Fibroblast of gingiva (primary cell): ENCODE measurements around the gene FOXN3.
"Not testable (repeated sequence)": the region's sequence is repeated elsewhere in the genome, so short reads cannot be mapped to it uniquely, and the experiment has no call there.

Source experiments
- DNase-seq: peaks from one replicate; pipeline ENCODE4 v3.0.0-alpha.2; 2011; ENCODE audit warnings: low read depth

The FOXN3 gene

GRCh38 chr14:89303456-89304435 is 113.3 kb downstream of the FOXN3 start:
- peak; percentile 82 for DNase-seq

GRCh38 chr14:89302396-89302950 is 114.6 kb downstream of the FOXN3 start:
- DNase-seq: no peak

DNA sequence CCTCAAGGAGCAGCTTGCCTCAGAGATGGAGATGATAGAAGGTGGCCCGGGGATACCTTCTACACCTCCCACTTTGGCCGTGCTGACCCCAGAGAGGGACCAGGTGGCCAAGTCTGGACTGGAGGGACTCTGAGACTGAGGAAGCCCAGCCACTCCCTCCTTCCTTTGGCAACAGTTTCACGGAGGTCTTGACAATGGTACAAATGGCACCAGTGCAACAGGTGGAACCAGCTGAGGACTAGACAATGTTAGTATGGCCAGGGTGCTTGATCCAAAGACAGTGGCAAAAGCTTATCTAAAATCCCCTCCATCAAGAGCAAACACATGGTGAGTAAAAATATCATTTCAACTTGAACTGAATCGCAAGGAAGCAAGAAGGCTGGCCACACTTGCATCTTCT is 117.4 kb downstream of the FOXN3 start:
- no peak for DNase-seq

DNA sequence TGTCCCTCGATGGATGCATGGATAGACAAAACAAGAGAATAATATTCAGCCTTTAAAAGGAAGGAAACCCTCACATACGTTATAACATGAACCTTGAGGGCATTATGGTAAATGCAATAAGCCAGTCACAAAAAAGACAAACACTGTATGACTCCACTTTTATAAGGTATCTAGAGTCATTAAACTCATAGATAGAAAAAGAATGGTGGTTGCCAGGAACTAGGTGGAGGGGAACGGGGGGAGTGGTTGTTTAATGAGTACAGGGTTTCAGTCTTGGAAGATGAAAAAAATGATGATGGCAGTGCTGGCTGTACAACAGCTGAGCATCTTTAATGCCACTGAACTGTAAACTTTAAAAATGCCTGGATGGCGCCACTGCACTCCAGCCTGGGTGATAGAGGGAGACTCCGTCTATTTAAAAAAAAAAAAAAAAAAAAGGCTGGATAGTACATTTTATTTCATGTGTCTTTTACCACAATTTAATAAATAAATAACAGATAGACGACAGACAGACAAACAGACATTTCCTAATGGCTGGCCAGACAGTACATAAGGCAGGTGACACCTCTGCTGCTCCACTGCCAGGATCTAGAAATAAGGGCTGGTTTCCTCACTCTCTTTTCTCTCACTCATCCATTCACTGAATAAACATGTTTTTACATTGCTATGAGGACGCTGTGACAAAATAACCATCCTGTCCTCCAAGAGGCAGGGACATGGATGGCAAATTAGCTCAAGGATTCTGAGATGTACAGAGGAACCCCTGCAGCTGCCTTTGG is 118.8 kb downstream of the FOXN3 start:
- no peak for DNase-seq

- no peak for DNase-seq
Observed at GRCh38 chr14:89296281-89296745, 120.7 kb downstream of the FOXN3 start.

DNA sequence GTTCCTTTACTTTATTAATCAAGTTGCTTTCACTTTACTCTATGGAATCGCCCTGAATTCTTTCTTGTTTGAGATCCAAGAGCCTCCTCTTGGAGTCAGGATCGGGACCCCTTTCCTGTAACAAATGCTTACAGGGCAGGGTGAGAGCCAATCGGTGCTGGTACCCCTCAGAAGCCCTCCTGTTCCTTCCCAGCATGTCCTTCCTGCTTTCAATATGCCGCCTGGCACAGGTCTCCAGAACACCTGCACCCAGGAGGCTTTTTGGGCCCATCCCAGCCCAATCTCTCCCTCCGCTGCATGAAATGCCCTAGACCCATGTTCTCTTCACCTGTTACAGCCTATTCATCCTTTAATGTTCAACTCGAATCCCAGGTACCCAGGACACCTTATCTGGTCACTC is 122.2 kb downstream of the FOXN3 start:
- no peak for DNase-seq

GRCh38 chr14:89294469-89294868 is 122.6 kb downstream of the FOXN3 start:
- not testable (repeated sequence) for DNase-seq

GRCh38 chr14:89294060-89294459 is 123.0 kb downstream of the FOXN3 start:
- no peak for DNase-seq

- no peak for DNase-seq
Observed at GRCh38 chr14:89293314-89293916, 123.6 kb downstream of the FOXN3 start.

GRCh38 chr14:89292579-89293313 is 124.3 kb downstream of the FOXN3 start:
- no peak for DNase-seq

DNA sequence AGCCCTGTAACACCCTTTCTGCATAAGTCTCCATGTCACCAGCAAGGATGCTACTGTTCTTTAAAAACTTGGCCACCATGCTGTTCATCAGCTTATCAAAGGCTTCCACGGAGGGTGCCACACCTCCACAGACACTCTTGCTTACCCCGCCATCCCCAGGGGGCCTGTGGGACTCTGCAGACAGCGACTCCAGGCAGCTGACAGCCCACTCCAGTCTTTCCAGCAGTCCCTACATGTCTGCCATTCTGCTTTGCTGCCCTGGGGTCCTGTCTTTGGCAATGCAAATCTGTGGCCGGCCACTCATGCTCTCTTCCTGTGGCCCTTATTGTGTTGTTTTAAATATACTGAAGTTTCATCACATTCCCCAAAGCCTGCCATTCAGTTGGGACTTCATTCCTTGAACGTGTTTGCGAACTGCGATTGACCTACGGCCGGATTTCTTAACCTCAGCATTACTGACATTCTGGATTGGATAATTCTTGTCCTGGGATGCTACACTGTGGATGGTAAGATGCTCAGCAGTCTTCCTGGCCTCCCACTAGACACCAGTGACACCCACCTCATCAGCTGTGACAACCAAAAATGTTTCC is 125.6 kb downstream of the FOXN3 start:
- no peak for DNase-seq

DNA sequence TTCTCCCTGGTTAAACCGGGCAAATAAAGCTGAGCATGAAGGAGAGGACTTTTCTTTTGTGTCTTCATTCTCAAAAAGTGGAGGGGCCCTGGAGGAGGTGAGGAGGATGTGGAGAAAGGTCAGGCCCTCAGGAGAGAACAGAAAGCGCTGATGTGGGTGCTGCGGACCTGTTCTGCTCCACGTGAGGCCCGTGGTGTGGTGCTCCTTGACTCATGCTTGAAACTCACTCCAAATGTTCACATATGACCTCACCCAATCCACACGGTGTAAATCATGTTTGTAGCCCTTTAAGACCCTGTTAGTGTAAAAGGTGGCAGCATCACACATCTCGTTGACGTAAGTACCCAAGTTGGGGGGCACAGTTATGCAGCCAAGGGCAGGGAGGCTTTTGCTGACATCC is 126.2 kb downstream of the FOXN3 start:
- no peak for DNase-seq

GRCh38 chr14:89289477-89289876 is 127.6 kb downstream of the FOXN3 start:
- DNase-seq: no peak

DNA sequence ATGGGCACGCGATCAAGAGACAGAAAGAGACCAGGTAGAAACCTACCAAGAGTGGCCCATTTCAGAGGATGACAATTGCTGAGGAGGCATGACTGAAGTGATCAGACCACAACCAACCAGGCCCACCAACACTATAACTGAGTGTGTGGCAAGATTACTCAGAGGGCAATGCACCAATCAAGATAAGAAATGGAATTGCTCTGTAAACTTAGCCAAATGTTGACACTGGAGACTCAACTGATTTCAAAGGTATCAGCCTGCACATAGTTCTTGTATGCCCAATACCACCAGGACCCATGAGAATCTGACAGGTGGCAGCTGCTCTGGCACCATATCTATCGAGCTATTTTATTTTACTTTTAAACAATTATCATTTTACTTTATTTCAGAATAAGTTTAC is 128.9 kb downstream of the FOXN3 start:
- DNase-seq: no peak

- DNase-seq: peak; percentile 80
Observed at GRCh38 chr14:89284333-89285058, 132.5 kb downstream of the FOXN3 start.

DNA sequence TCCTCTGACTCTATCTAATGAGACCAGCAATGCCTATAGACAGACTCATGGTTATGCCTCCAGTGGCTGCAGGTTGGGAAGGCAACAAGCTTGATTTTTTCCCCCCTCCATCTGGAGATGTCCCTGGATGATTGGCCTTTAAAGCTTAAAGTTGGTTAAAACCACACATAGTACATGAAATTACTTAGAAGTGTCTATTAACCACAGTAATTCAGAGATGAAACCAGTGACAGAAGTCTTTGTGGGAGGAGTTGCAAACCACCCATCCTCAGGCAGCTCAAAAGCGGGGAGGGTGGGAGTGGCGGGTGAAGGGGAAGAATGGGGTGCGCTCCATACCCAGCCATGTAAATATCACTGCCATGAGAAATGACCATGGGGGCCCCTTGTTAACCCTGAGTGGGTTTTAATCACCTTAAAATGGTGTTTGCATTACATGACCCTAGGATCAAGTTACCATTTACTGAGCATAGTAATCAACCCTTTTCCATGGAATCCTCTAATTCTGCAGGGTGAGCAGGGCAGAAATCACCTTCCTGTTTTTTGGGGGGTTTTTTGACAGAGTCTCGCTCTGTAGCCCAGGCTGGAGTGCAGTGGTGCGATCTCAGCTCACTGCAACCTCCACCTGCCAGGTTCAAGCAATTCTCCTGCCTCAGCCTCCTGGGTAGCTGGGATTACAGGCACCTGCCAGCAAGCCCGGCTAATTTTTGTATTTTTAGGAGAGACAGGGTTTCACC is 133.5 kb downstream of the FOXN3 start:
- no peak for DNase-seq

DNA sequence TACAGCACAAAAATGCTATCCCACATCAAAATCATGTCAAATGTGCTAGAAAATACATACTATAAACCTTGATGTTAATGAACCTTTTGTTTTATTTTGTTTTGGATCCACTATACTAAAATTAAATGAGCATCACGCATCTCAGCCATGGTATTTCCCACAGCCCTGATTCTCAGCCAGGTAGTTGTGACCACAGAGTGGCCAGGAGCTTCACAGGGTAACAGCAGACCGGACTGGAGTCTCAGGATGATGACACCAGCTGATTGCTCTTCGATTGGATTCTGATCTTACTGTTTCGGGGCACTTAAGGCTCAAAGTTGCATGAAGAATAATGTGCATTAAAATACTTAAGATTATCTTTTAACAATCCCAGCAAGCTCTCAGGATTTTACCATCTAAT is 134.8 kb downstream of the FOXN3 start:
- DNase-seq: no peak

GRCh38 chr14:89280600-89280999 is 136.4 kb downstream of the FOXN3 start:
- no peak for DNase-seq

DNA sequence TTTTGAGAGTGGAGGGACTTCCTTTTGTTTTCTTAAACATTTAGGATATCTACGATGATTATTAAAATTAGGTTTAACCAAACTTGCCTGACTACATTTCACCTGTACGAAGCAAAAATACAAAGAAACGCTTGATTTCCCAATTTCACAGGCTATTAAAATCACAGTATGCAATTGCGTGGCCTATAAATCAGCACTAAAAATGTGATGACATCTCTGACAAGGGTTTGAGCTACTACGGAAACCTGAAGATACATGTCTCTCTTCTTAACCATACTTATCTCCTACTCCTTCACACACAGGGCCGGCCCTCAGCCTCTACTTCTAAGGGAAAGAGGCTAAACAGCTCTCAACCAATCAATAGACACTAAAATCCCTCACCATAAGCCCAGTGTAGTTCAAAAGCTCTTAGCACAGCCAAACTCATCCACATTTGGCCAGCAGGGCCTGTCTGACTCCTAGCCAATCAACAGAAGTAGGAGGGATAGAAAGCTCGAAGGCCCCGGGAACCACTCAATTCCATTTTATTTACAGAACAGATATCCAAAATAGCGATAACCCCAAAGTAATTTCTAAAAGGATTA is 137.3 kb downstream of the FOXN3 start:
- DNase-seq: no peak
